Right atrium auricular region (tissue), 2 donors: ENCODE measurements around the gene THYN1. TPM values are rescaled to one million over a fixed set of nuclear protein-coding genes. Genes with fewer than 3 reads are reported as not detected.
"Not testable (repeated sequence)": the region's sequence is repeated elsewhere in the genome, so short reads cannot be mapped to it uniquely, and the experiment has no call there.

Source experiments
- DNase-seq: peaks from one replicate; pipeline ENCODE4 v3.0.0-alpha.2; 2019; ENCODE audit warnings: low spot score
- H3K27ac ChIP-seq, 2 donors: fragments of 200-600 bp; sonication (generic); 1 replicate in 1 of 2; 2 replicates in 1 of 2; pipeline ENCODE4 v1.5.1; 2016 to 2019
- H3K27me3 ChIP-seq, 2 donors: fragments of 200-600 bp; sonication (generic); one replicate each; pipeline versions ENCODE4 v1.5.1 to v1.6.0; 2017 to 2019
- H3K36me3 ChIP-seq: fragments of 200-600 bp; sonication (generic); one replicate; pipeline ENCODE4 v1.5.1; 2016
- H3K4me1 ChIP-seq, 2 donors: fragments of 200-600 bp; sonication (generic); one replicate each; pipeline versions ENCODE4 v1.5.1 to v1.6.0; 2017 to 2019
- H3K4me3 ChIP-seq, 2 donors: fragments of 200-600 bp; sonication (generic); 1 replicate in 1 of 2; 2 replicates in 1 of 2; pipeline ENCODE4 v1.5.1; 2017 to 2019; ENCODE audit warnings: mild to moderate bottlenecking in 1 of 2, moderate library complexity in 1 of 2
- H3K9me3 ChIP-seq, 2 donors: fragments of 200-600 bp; sonication (generic); one replicate each; pipeline ENCODE4 v1.5.1; 2019
- CTCF ChIP-seq, 2 donors: fragments of 200-600 bp; sonication (generic); IDR thresholded peaks; one replicate each; pipeline ENCODE4 v1.5.1; 2019; ENCODE audit warnings: antibody characterized with exemption in 2 of 2
- total RNA-seq, 2 donors: library from RNA; depleted of rRNA; stranded (reverse); fragments of >200 nt; gene quantifications; one replicate each; pipeline ENCODE4 v1.1.0, GENCODE V29; 2016

The THYN1 gene
- total RNA-seq, 2 donors from 2014 or later, result 35.8 to 47.1 TPM

GRCh38 chr11:134283461-134284230, 30.5 kb upstream of the THYN1 start:
- no peaks in the 10 kb centered on the region for H3K4me1 ChIP-seq
- H3K36me3 ChIP-seq, result no peaks in the 10 kb centered on the region
- H3K9me3 ChIP-seq, result no peaks in the 10 kb centered on the region
- no peak for TF ChIP-seq CTCF (IDR thresholded peaks at IDR 0.05)
- H3K4me3 ChIP-seq, result no peak overlapping the region
- H3K27ac ChIP-seq, result no peak overlapping the region
- DNase-seq, result peak; percentile 47
- no peaks in the 10 kb centered on the region for H3K27me3 ChIP-seq

- Histone ChIP-seq H3K9me3 (no peaks in the 10 kb centered on the region), H3K4me3 (no peak overlapping the region), H3K36me3 (no peaks in the 10 kb centered on the region), H3K27me3 (peaks cover 0 to 5% of the 10 kb centered on the region in 2 donors), H3K27ac (no peak overlapping the region), H3K4me1 (peaks cover 0 to under 1% of the 10 kb centered on the region in 2 donors)
- peak; percentile 36 for DNase-seq
- no peak for TF ChIP-seq CTCF (IDR thresholded peaks at IDR 0.05)
Observed at GRCh38 chr11:134282121-134283045, 29.2 kb upstream of the THYN1 start.

GRCh38 chr11:134281635-134282034, 28.5 kb upstream of the THYN1 start:
- DNase-seq, result peak; percentile 18
- not testable (repeated sequence) for H3K27ac ChIP-seq, H3K36me3 ChIP-seq, H3K9me3 ChIP-seq, H3K4me1 ChIP-seq, H3K4me3 ChIP-seq
- peaks cover 7 to 12% of the 10 kb centered on the region in 2 donors for H3K27me3 ChIP-seq

GRCh38 chr11:134278356-134278755, 25.2 kb upstream of the THYN1 start:
- peaks cover 0 to 22% of the 10 kb centered on the region in 2 donors for H3K4me1 ChIP-seq
- peaks cover 30 to 38% of the 10 kb centered on the region in 2 donors for H3K27me3 ChIP-seq
- no peak for TF ChIP-seq CTCF (IDR thresholded peaks at IDR 0.05)

GRCh38 chr11:134277183-134278001, 24.2 kb upstream of the THYN1 start:
- H3K4me3 ChIP-seq, result peak overlapping the region in 1 of 2 donors; percentile 42
- peak; percentile 32 for DNase-seq
- no peak overlapping the region for H3K27ac ChIP-seq
- H3K27me3 ChIP-seq, result peaks cover 30 to 44% of the 10 kb centered on the region in 2 donors
- no peaks in the 10 kb centered on the region for H3K36me3 ChIP-seq
- no peaks in the 10 kb centered on the region for H3K9me3 ChIP-seq
- peaks cover 0 to 22% of the 10 kb centered on the region in 2 donors for H3K4me1 ChIP-seq
- no peak for TF ChIP-seq CTCF (IDR thresholded peaks at IDR 0.05)

More at GRCh38 chr11:134278356-134278755, 25.2 kb upstream of the THYN1 start:
- Histone ChIP-seq H3K27ac (no peak overlapping the region), H3K36me3 (no peaks in the 10 kb centered on the region), H3K4me3 (no peak overlapping the region), H3K9me3 (no peaks in the 10 kb centered on the region)
- peak; percentile 34 for DNase-seq
